A673 (cell line): ENCODE data around the gene ARHGEF40. TPM values are rescaled to one million over a fixed set of nuclear protein-coding genes. Genes with fewer than 3 reads are reported as not detected.

ENCODE experiments used
- BruUV-seq: library from RNA; stranded (reverse); fragments of 400-500 nt; replicated peaks from 2 replicates; lab custom pipeline; 2021; lab: Mats Ljungman, UMichigan
- CTCF ChIA-PET: fragments of 300-600 bp; sonication (Branson Sonifier 250); formaldehyde crosslinking; loops from one replicate; lab custom pipeline; 2022; ENCODE audit warnings: antibody characterized with exemption; lab: Charles Lee
- POLR2A ChIA-PET: fragments of 300-600 bp; sonication (Branson Sonifier 250); formaldehyde crosslinking; loops from one replicate; lab custom pipeline; 2022; ENCODE audit warnings: antibody characterized with exemption; ENCODE audit not compliant: low non-redundant PET; lab: Charles Lee
- DNase-seq: peaks from one replicate; pipeline ENCODE4 v3.0.0-alpha.2; 2015; ENCODE audit warnings: low spot score
- H3K27ac ChIP-seq: fragments of 200-600 bp; sonication (generic); 2 replicates; pipeline ENCODE4 v1.5.1; 2016; ENCODE audit warnings: mixed run types, low read depth, mild to moderate bottlenecking, mixed read lengths, antibody characterized with exemption, low read length; ENCODE audit not compliant: poor library complexity, severe bottlenecking
- H3K27me3 ChIP-seq: fragments of 200-600 bp; sonication (generic); replicated peaks from 2 replicates; pipeline ENCODE4 v1.6.1; 2017; ENCODE audit warnings: mixed run types, low read depth, mild to moderate bottlenecking, mixed read lengths, antibody characterized with exemption, low read length; ENCODE audit not compliant: insufficient read depth, poor library complexity
- H3K36me3 ChIP-seq: fragments of 200-600 bp; sonication (generic); 2 replicates; pipeline ENCODE4 v1.6.1; 2016; ENCODE audit warnings: mixed run types, mild to moderate bottlenecking, mixed read lengths, antibody characterized with exemption, low read length; ENCODE audit not compliant: insufficient read depth, poor library complexity, severe bottlenecking
- H3K4me1 ChIP-seq: fragments of 200-600 bp; sonication (generic); 2 replicates; pipeline ENCODE4 v1.6.1; 2017; ENCODE audit warnings: mixed run types, mild to moderate bottlenecking, mixed read lengths, antibody characterized with exemption, low read length; ENCODE audit not compliant: insufficient read depth, poor library complexity, severe bottlenecking
- H3K4me3 ChIP-seq: fragments of 200-600 bp; sonication (generic); 2 replicates; pipeline ENCODE4 v1.5.1; 2016; ENCODE audit warnings: low read depth, mixed run types, mild to moderate bottlenecking, mixed read lengths, low read length; ENCODE audit not compliant: poor library complexity, severe bottlenecking
- H3K9me3 ChIP-seq: fragments of 200-600 bp; sonication (generic); 2 replicates; pipeline ENCODE4 v1.6.1; 2016; ENCODE audit warnings: mixed run types, low read depth, mild to moderate bottlenecking, mixed read lengths, antibody characterized with exemption, low read length; ENCODE audit not compliant: poor library complexity, severe bottlenecking
- CTCF ChIP-seq: fragments of 300-800, 200-600 bp; sonication (generic); conservative IDR thresholded peaks from 2 replicates; pipeline ENCODE4 v1.5.1; 2017; ENCODE audit warnings: low read depth, mild to moderate bottlenecking, antibody characterized with exemption, low read length, moderate library complexity, mixed read lengths
- EZH2 ChIP-seq: fragments of 200-600 bp; sonication (generic); IDR thresholded peaks from 2 replicates; pipeline ENCODE4 v1.6.1; 2017; ENCODE audit warnings: borderline replicate concordance, low read depth, mild to moderate bottlenecking, mixed read lengths, antibody characterized with exemption, low read length; ENCODE audit not compliant: poor library complexity, severe bottlenecking
- intact Hi-C: fragments of 100-400 bp; cut with micrococcal nuclease; formaldehyde crosslinking; loops from one replicate; pipeline ENCODE4 v1.10.0; 2022; ENCODE audit not compliant: unreplicated experiment
- total RNA-seq: library from RNA; stranded (reverse); gene quantifications from 2 replicates; pipeline ENCODE4 v1.2.3, GENCODE V29; 2021

Gene ARHGEF40
- total RNA-seq, 1 experiment from 2014 or later = 89.6 TPM

DNA sequence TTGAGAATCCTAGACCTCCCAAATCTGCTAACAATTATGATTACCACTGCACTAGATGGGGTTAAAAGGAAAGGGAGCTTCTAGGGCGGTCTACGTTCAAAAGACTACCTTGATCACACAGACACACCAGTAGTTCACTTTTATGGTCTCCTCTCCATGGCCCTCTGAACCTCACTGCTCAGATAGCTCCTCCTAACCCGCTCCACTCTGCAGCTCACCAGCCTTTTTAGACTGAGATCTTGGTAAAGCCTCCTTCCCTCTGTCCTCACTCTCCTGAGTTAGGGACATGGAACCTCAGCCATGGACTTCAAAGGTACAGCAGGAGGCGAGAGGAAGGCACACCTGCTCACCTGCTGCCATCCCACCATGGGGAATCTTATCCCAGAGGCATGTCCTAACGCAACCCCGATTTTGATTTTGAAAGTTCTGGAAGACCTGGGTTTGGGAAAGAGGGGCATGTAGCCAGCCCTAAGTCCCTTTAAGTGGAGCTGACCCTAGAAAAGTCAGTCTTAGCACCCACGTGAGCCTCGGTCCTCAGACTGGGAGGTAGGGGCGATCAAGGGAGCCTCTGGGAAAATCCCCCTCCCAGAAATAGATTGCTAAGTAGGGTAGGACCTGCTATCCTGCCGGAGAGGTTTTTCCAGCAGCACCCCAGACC lies 27.0 kb downstream of the ARHGEF40 start:
- POLR2A ChIA-PET = no interaction called here
- intact Hi-C loops = no loop called here
- H3K9me3 ChIP-seq = no peaks in the 10 kb centered on the region
- CTCF ChIA-PET = interaction anchor here (0.6 to 2.6 kb wide), 2 partner anchors 26 to 29 kb away, joined by 3 to 12 read pairs; no protein-coding TSS in a partner anchor
- H3K4me3 ChIP-seq = peak overlapping the region; percentile 55
- DNase-seq = no peak
- peaks cover 12% of the 10 kb centered on the region for H3K36me3 ChIP-seq
- TF ChIP-seq EZH2 (no peak), CTCF (no peak)
- H3K27ac ChIP-seq = peak overlapping the region; percentile 83
- H3K27me3 ChIP-seq = no peaks in the 10 kb centered on the region
- no TSS peak for BruUV-seq
- peaks cover 56% of the 10 kb centered on the region for H3K4me1 ChIP-seq

DNA sequence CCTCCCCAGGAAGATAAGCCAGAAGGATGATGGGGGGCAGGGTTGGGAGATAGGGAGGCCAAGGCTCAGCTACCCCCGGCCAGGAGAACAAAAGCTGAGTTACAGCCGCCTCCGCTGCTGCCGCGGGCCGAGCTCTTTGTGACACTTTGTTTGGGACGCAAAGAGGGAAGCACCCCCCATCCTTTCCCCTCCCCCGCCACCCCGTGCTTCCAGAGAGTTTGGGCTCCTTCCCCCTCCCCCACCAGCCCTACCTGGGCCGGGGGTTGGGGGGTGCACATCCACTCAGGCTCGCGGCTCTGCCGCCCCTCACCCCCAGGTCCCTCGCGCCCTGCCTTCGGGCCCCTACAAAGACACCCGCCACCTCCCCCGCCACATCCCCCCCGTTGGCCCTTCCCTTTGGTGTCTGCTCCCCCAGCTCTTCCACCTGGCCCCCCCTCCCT lies 27.6 kb downstream of the ARHGEF40 start:
- POLR2A ChIA-PET = interaction anchor here (0.6 kb wide), 1 partner anchor 119 kb away, joined by 4 read pairs; no protein-coding TSS in a partner anchor
- peak overlapping the region; percentile 55 for H3K4me3 ChIP-seq
- TF ChIP-seq EZH2 = no peak
- CTCF ChIA-PET = interaction anchor here (0.6 to 2.6 kb wide), 2 partner anchors 26 to 30 kb away, joined by 3 to 12 read pairs; no protein-coding TSS in a partner anchor
- peak overlapping the region; percentile 83 for H3K27ac ChIP-seq
- peaks cover 60% of the 10 kb centered on the region for H3K4me1 ChIP-seq
- peak; percentile 42 for DNase-seq
- no peaks in the 10 kb centered on the region for H3K27me3 ChIP-seq
- no peaks in the 10 kb centered on the region for H3K9me3 ChIP-seq
- peaks cover 7% of the 10 kb centered on the region for H3K36me3 ChIP-seq
- intact Hi-C loops = no loop called here
- BruUV-seq = no TSS peak

GRCh38 chr14:21098076-21098891 lies 28.2 kb downstream of the ARHGEF40 start, which contains the start of gene ZNF219:
TSS of gene ZNF219 (minus strand) at chr14:21098655. CDS start at chr14:21093591, 5,064 bp downstream.
- no peaks in the 10 kb centered on the region for H3K27me3 ChIP-seq
- H3K27ac ChIP-seq = peak within 1 kb of the TSS; percentile 83
- no TSS peak for BruUV-seq
- ChIA-PET CTCF (interaction anchor here (0.6 to 0.9 kb wide), 2 partner anchors 29 to 172 kb away, joined by 5 to 6 read pairs; no protein-coding TSS in a partner anchor), POLR2A (interaction anchor here (0.5 to 0.6 kb wide), 2 partner anchors 120 to 358 kb away, joined by 3 to 4 read pairs; no protein-coding TSS in a partner anchor)
- TF ChIP-seq CTCF (0 out of 2 replicates have a peak, but pooled peaks have one; percentile 23), EZH2 (no peak)
- H3K4me3 ChIP-seq = peak within 1 kb of the TSS; percentile 58
- DNase-seq = peak; percentile 77
- peaks cover under 1% of the 10 kb centered on the region for H3K36me3 ChIP-seq
- H3K4me1 ChIP-seq = peaks cover 57% of the 10 kb centered on the region
- no peaks in the 10 kb centered on the region for H3K9me3 ChIP-seq
- intact Hi-C loops = no loop called here
